G401 (cell line): ENCODE results near the gene PPP1R9A. TPM values are rescaled to one million over a fixed set of nuclear protein-coding genes. Genes with fewer than 3 reads are reported as not detected.

Source experiments
- DNase-seq: peaks from one replicate; pipeline ENCODE4 v3.0.0-alpha.2; 2015; ENCODE audit warnings: low spot score
- in situ Hi-C: cut with HindIII; loops from 2 replicates; pipeline ENCODE4 v1.10.0; 2016; ENCODE audit warnings: low sequenced_read_pairs, mixed read lengths
- total RNA-seq: library from RNA; depleted of rRNA; stranded (reverse); fragments of >200 nt; shearing (Covaris generic); gene quantifications from 2 replicates; pipeline ENCODE4 v1.2.3, GENCODE V29; 2014

Gene PPP1R9A
- total RNA-seq, 1 experiment from 2014 or later, result 8.2 TPM

DNA sequence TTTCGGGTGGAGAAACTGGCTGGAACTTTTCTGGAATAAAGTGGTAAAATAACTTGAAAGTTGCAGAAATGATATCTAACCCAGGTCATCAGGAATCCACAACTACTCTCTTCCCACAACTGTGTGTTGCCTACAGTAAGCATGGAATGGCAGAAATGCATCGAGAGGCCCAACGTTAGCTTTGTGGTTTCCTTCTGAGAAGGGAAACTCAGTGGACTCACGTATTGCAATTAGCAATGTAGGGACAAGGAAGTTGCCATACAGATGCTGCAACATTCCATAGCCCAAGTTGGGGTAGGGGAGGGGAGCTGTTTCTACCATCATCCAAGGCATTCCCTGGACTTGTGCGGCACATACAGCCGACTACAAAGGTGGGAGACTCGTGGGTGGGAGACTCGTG is 415.0 kb downstream of the PPP1R9A start:
- no peak for DNase-seq
- in situ Hi-C loops, result no loop called here

DNA sequence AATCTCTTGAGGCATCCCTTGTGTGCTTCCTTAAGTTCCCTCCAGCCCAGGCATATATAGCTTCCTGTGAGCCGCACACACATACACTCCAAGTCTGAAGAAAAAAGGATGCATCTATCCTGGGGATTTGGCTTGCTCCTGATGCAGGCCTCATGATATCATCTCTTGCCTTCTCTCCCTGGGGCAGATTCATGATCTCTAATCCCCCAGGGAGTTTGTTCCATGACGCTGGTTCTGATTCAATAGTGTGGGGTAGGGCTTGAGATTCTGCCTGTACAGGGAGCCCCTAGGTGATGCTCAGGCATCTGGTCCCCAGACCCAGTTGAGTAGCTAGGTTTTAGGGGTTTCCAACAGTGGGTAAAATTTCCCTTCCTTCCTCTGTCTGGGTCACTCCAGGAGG is 415.5 kb downstream of the PPP1R9A start:
- in situ Hi-C loops, result no loop called here

DNA sequence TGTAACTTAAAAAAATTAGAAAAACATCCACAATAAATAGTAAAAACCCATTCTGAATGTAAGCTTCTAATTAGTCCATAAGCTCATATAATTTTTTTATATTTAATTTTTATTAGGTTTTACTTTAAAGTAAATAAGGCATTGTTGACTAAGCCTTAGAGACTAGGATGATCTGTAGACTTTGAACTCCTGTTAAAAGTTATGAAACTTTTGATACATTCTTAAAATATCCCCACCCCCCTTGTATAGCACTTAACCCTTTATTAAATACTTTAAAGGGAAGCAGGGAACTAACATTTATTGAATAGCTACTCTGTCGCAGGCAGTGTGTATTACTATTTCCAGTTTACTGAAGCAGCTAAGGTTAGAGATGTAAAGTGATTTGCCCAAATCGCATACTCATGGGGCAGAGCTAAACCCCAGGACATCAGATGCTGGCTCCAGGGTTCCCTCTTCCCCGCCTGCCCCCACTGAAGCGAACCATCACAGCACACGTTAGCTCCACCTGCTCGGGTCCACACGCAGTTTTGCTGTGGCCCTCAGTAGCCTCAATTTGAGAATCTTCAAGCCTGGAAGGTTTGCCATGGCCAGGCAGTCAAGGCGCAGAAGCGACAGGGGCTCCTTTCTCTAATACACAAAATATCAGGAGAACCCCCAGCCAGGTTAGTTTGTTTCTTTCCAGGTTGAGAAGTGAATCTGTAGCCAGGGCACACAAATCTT is 416.2 kb downstream of the PPP1R9A start:
- in situ Hi-C loops, result no loop called here
- DNase-seq, result no peak

More for the DNA sequence above, 415.5 kb downstream of the PPP1R9A start:
- no peak for DNase-seq

DNA sequence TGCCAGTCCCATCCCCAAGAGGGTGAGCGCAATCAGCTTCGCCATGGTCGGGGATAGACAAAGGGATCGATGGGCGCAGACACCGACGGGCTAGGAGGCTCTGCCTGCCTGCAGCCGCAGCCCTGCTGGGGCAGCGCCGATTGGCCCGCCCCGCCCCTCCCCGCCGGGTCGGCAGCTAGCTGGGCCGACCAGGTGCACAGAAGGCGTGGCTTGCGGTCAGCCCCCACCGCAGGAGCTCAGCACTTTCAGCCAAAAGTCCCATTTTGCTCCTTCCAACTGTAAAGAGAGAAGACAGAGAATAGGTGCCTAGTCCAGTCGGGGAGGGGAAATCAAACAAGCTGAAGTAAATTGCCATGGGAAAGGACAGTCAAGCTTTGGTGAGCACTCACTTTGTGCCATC is 417.0 kb downstream of the PPP1R9A start, which contains the start of gene PON1:
Gene PON1, minus strand, starts transcription at position 102 of the 400 bp plus-strand sequence. Its CDS starts 57 bp downstream, at position 45.
- in situ Hi-C loops, result no loop called here
- no peak for DNase-seq

DNA sequence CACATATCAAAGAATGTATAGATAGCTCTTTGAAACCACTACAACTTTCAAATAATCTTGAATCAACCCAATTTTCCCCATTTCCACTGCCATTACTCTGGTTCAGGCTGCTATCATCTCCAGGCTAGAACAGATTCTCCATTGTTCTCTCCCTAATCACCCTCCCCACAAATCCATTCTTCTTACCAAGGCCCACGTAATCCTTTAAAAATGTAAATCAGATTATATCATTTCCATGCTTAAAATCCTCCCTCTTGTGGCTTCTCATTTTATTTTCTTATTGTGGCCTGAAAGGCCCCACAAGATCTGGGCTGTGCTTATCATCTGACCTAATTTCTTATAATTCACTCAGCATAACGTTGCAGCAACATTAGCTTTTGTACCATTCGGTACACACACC is 420.0 kb downstream of the PPP1R9A start:
- no peak for DNase-seq
- in situ Hi-C loops, result no loop called here

DNA sequence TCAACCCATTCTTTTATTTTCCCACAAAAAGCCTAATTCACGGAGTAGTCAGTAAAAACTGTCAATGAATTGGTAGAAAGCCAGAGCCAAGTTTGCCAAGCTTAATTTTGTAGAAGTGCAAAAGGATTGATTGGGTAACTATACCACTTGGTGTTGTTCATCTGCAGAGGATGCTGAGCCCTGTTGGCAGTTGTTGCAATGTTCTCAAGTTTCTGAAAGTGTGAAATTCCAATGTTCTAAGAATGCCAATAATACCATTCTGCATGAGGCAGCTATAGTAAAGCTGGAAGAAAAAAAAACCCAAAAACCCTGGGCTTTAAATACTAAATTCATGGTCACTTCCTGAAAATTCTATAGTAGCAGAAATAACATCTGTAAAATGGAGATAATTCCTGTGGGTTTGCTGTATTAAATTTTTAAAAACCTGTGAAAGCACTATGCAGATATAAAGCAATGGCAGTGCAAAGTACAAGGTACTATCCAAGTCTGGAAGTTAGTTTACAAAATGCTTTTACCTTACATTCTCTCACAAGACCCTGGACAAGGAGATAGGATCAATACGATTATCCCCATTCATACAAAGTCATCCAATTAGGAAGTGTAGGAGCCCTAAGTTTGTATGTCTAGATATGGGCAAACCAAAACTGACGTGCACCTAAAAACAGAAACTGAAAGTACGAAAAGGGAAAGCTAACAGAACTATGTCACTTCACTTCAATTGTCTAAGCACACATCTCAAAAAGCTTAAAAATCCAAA is 423.0 kb downstream of the PPP1R9A start:
- in situ Hi-C loops, result no loop called here
- no peak for DNase-seq

DNA sequence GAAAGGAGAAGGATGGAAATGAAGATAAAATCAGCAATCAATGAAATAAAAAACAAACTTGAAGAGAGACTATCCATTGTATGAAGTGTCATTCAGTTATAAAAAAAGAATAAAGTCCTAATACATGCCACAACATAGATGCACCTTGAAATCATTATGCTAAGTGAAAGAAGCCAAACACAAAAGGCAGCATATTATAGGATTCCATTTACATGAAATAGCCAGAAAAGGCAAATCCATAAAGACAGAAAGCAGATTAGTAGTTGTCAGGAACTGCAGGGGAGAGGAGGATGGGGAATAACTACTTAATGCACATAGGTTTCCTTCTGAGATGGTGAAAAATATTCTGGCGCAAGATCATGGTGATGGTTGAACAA is 423.6 kb downstream of the PPP1R9A start:
- in situ Hi-C loops, result no loop called here

DNA sequence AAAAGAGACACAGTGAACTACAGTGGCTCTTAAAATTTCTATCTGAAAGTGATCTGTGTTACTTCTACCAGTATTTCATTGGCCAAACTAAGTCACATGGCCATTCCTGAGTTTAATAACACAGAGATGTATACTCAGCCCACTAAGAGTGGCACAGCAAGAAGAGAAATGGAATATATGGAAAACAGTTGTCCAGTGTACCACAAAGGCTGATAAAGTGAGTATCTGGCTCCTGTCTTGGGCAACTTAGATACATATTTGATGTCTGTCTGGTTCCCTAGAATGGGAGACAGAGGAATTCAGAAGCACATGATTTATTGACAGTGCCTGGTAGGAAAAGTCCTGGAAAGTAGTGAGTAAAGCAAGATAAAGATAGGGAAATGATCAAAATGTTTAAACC is 427.1 kb downstream of the PPP1R9A start:
- in situ Hi-C loops, result no loop called here
- DNase-seq, result no peak

More for the DNA sequence above, 423.6 kb downstream of the PPP1R9A start:
- DNase-seq, result no peak

DNA sequence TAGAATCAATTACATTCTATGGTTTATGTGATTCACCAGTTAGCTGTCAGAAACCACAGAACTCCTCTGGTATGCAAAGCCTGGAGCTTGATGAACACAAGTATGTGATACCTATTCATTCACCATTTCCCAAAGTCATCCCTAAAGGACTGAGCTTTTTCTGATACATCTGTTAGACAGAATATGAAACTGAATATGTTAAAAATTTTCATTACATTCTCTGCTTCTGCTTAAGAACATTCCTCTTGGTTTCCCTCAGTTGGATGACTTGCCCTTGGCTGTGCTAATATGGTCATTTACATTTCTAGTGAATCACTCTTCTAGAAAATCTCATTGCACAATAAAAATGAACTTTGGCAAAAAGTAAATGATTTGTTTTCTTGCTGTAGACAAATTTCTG is 427.7 kb downstream of the PPP1R9A start:
- DNase-seq, result no peak
- in situ Hi-C loops, result no loop called here

DNA sequence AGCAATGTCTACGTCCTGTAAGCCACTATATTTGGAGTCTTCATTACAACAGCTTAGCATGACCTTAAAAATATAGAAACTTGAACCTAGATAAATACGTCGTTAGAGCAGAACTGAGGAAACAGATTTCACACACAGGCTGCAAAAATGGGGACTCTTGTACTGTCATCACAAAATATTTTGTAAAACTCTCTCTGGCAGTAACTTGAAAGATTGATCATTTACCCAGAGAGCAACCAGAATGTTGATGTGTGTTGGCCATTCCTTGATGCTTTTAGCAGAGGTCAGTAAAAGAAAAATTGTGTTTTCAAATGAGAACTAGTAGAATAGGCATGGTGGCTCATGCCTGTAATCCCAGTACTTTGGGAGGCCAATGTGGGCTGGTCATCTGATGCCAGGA is 431.4 kb downstream of the PPP1R9A start:
- in situ Hi-C loops, result no loop called here

DNA sequence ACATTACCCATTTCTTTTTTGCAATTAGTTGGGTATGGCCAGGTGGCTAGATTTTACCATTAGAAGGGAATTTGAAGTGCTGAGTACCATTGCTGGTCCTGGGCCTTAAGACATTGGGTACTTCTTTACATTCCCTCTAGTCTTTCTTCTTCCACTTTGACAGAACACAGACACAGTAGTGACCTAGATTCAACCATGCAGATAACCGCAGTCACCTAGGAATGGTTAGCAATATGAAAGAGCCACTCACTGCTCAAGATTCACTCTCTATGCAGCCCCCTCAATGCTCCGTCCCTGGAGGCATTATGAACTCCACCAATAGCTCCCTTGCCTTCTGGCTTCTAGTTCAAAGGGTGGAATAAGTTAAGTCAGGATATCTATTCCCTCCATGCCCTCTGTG is 433.1 kb downstream of the PPP1R9A start:
- DNase-seq, result no peak
- in situ Hi-C loops, result no loop called here

More for the DNA sequence above, 431.4 kb downstream of the PPP1R9A start:
- DNase-seq, result no peak

DNA sequence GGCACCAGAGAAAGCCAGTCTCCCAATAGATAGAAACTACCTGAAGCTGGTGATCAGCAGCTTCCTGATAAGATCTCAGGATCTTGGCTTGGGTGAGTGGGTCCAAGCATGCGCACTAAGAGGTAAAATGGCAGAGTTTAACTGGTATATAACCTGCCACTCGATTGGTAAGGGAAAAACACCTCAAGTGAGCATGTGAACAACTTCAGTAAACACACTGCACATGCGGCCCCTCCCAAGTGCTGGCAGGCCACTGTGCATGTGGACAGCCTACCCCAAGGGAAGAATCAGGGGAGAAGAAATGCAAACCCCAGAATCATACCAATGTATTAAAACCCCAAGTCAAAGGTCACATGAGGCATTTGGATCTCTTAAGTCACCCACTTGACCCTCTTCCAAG is 434.6 kb downstream of the PPP1R9A start:
- DNase-seq, result no peak

DNA sequence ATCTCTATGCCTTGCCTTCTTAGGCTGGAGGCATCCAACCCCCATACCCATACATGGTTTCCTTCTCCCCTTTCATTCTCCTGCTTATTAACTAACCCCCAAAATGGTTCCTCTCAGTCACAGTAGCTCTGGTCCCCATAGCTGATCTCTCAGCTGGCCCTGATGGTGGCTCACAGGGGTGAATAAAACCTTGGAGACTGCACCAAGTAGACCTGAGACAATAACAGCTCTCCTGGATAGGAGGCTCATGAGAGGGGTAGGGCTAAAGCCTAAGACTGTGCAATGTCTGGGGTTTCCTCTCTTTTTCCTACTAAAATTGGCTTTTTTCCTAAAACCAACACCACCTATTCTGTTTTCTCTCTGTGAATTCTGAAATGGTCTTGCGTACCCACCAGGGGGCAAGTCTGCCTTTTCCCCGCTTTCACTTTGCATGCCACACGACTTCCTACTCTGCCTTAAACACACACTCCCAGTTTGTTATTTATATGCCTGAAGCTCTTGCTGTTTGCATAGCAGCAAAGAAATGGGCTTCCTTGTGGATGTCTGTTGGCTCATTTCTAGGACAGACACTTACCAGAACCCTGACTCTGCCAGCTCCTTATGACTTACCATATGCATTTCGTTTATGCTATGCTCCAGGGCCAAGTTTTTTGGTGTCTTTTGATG is 435.4 kb downstream of the PPP1R9A start:
- in situ Hi-C loops, result no loop called here
- DNase-seq, result no peak

More for the DNA sequence above, 434.6 kb downstream of the PPP1R9A start:
- in situ Hi-C loops, result no loop called here
